Retinal pigment epithelial cell (primary cell): Measurements from ENCODE around the gene MCTP1.

Experiments
- DNase-seq: peaks from one replicate; pipeline ENCODE4 v3.0.0-alpha.2; 2010; ENCODE audit warnings: low read depth
- H3K4me3 ChIP-seq: 2 replicates; pipeline ENCODE4 v1.5.1; 2011; ENCODE audit warnings: mild to moderate bottlenecking, low read length, control low read depth, moderate library complexity
- CTCF ChIP-seq: conservative IDR thresholded peaks from 2 replicates; pipeline ENCODE4 v1.5.1; 2011; ENCODE audit warnings: low read depth, low read length, control low read depth, inconsistent platforms

Gene MCTP1

GRCh38 chr5:94903726-94904125, 381.2 kb downstream of the MCTP1 start:
- no peak overlapping the region for H3K4me3 ChIP-seq
- DNase-seq, result peak; percentile 39
- no peak for TF ChIP-seq CTCF

GRCh38 chr5:94901191-94901979, 383.5 kb downstream of the MCTP1 start:
- TF ChIP-seq CTCF, result no peak
- peak; percentile 85 for DNase-seq
- H3K4me3 ChIP-seq, result no peak overlapping the region

DNA sequence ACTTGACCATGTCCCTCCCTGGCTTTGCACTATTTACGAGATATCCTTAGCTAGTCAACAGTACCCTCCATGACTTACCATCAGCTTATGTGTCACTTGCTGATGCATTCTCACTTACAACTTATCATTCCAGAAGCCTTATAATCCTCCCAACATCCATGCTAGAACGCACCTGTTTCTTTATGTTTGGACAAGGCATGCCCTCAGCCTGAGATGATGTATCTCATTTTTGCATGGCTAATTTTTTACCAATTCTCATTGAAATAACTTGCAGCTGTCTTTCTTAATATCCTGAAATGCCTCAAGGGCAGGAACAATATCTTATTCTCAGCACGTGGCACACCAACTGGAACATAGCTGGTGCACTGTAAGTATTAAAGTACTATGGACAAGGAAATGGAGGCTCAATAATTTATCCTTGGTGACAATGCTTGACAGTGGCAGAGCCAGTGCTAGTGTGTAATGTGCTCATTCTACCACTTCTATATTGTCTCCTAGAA, 384.8 kb downstream of the MCTP1 start:
- no peak for DNase-seq
- TF ChIP-seq CTCF, result no peak

GRCh38 chr5:94893412-94894135, 391.3 kb downstream of the MCTP1 start:
- TF ChIP-seq CTCF, result peak; percentile 45
- DNase-seq, result no peak
- H3K4me3 ChIP-seq, result no peak overlapping the region

More for the DNA sequence above, 384.8 kb downstream of the MCTP1 start:
- H3K4me3 ChIP-seq, result no peak overlapping the region

DNA sequence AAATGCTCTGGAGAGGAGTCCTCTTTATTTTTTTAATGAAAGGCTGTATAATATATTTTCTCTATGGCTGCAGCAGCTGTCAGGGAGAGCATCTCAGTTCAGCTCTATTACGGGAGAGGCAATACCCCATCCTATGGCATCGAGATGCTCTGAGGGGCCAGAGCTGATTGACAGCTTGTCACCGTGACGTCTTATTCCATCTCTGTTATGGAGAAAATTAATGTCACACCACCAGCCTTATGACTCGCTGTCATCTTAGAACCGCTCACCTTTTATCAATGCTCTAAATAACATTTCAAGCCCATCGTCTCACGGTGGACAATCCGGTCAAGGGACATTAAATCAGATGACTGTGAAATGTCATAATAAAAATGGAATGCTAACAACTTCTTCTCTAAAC, 392.9 kb downstream of the MCTP1 start:
- TF ChIP-seq CTCF, result no peak
- DNase-seq, result no peak
- H3K4me3 ChIP-seq, result no peak overlapping the region

DNA sequence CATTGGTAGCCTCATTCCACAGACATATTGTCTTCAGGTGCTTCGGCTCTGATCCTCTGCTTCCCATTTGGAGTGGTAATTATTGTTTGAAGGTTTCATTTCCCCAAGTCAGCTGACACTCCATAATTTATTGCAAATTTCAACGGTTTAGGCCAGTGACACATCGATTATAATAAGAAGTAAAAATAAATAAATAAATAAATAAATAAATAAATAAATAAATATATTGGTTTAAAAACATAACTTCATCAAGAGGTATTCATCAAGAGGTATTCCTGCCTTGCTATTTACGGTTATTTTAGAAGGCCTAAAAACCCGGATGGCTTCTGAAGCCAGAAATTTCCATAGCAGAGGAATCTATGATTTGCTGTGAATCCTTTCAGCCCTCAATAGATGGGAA, 393.3 kb downstream of the MCTP1 start:
- no peak for DNase-seq
- TF ChIP-seq CTCF, result no peak
- H3K4me3 ChIP-seq, result no peak overlapping the region
